Mesenchymal stem cell (in vitro differentiated cells and primary cell): ENCODE measurements around the gene SRRD.
A peak's percentile ranks its signal among the peaks of the same experiment; 100 is the strongest.

ENCODE experiments used
- DNase-seq: peaks from one replicate; pipeline ENCODE4 v3.0.0-alpha.2; 2013
- H2AFZ ChIP-seq: one replicate; pipeline ENCODE4 v1.6.1; 2013; ENCODE audit warnings: low read depth, mild to moderate bottlenecking, control low read depth, inconsistent platforms, low read length, moderate library complexity
- H2AK5ac ChIP-seq: 2 replicates; pipeline ENCODE4 v1.6.1; 2013; ENCODE audit warnings: low read length, moderate library complexity, mild to moderate bottlenecking, inconsistent platforms; ENCODE audit not compliant: severe bottlenecking
- H2BK120ac ChIP-seq: one replicate; pipeline ENCODE4 v1.6.1; 2013; ENCODE audit warnings: low read depth, mild to moderate bottlenecking, inconsistent platforms, low read length, moderate library complexity
- H2BK12ac ChIP-seq, 2 experiments: one replicate each; pipeline ENCODE4 v1.6.1; 2013; ENCODE audit warnings: inconsistent platforms in 2 of 2, low read length in 2 of 2, mild to moderate bottlenecking in 2 of 2, moderate library complexity in 2 of 2, control low read depth in 1 of 2
- H2BK15ac ChIP-seq: one replicate; pipeline ENCODE4 v1.6.1; 2013; ENCODE audit warnings: mild to moderate bottlenecking, low read depth, inconsistent platforms; ENCODE audit not compliant: poor library complexity, severe bottlenecking
- H2BK5ac ChIP-seq: 2 replicates; pipeline ENCODE4 v1.6.1; 2013; ENCODE audit warnings: low read depth, mild to moderate bottlenecking, low read length, control low read depth, inconsistent platforms; ENCODE audit not compliant: poor library complexity, severe bottlenecking
- H3K14ac ChIP-seq, 2 experiments: one replicate each; pipeline ENCODE4 v1.6.1; 2013; ENCODE audit warnings: inconsistent platforms in 2 of 2, low read length in 2 of 2, control low read depth in 1 of 2, mild to moderate bottlenecking in 1 of 2, moderate library complexity in 1 of 2
- H3K18ac ChIP-seq, 2 experiments: one replicate each; pipeline ENCODE4 v1.6.1; 2013; ENCODE audit warnings: inconsistent platforms in 2 of 2, low read length in 2 of 2, control low read depth in 1 of 2, low read depth in 1 of 2, mild to moderate bottlenecking in 1 of 2
- H3K23ac ChIP-seq, 2 experiments: one replicate each; pipeline ENCODE4 v1.6.1; 2013; ENCODE audit warnings: inconsistent platforms in 2 of 2, low read length in 2 of 2, mild to moderate bottlenecking in 2 of 2, moderate library complexity in 2 of 2, control low read depth in 1 of 2
- H3K27ac ChIP-seq: 2 replicates; pipeline ENCODE4 v1.5.1; 2013; ENCODE audit warnings: mild to moderate bottlenecking, moderate library complexity, low read length, control low read depth, inconsistent platforms; ENCODE audit not compliant: poor library complexity, severe bottlenecking
- H3K27me3 ChIP-seq, 2 experiments: 2 replicates each; pipeline versions ENCODE4 v1.6.1 to v1.7.0; 2013; ENCODE audit warnings: low read length in 2 of 2, mild to moderate bottlenecking in 2 of 2, moderate library complexity in 2 of 2, control low read depth in 1 of 2, inconsistent platforms in 1 of 2; ENCODE audit not compliant: control insufficient read depth in 1 of 2, insufficient read depth in 1 of 2
- H3K36me3 ChIP-seq, 2 experiments: 2 replicates each; pipeline versions ENCODE4 v1.6.1 to v1.7.0; 2013; ENCODE audit warnings: low read length in 2 of 2, control low read depth in 1 of 2, inconsistent platforms in 1 of 2, low read depth in 1 of 2, mild to moderate bottlenecking in 1 of 2; ENCODE audit not compliant: insufficient read depth in 2 of 2, control insufficient read depth in 1 of 2
- H3K4ac ChIP-seq, 2 experiments: one replicate each; pipeline ENCODE4 v1.6.1; 2013; ENCODE audit warnings: inconsistent platforms in 2 of 2, low read length in 2 of 2, mild to moderate bottlenecking in 2 of 2, moderate library complexity in 2 of 2, control low read depth in 1 of 2, low read depth in 1 of 2
- H3K4me1 ChIP-seq: 2 replicates; pipeline ENCODE4 v1.6.1; 2013; ENCODE audit warnings: low read depth, low read length, control low read depth; ENCODE audit not compliant: control insufficient read depth, insufficient read depth
- H3K4me2 ChIP-seq: 2 replicates; pipeline ENCODE4 v1.6.1; 2013; ENCODE audit warnings: low read length, mild to moderate bottlenecking, inconsistent platforms; ENCODE audit not compliant: poor library complexity, severe bottlenecking
- H3K4me3 ChIP-seq, 2 experiments: 2 replicates each; pipeline versions ENCODE4 v1.5.1 to v1.7.0; 2013; ENCODE audit warnings: low read length in 2 of 2, mild to moderate bottlenecking in 2 of 2, control low read depth in 1 of 2, low read depth in 1 of 2; ENCODE audit not compliant: insufficient read depth in 1 of 2
- H3K79me1 ChIP-seq: replicated peaks from 2 replicates; pipeline ENCODE4 v1.6.1; 2013; ENCODE audit warnings: mild to moderate bottlenecking, control low read depth, low read length, inconsistent platforms; ENCODE audit not compliant: poor library complexity, severe bottlenecking
- H3K9ac ChIP-seq: 2 replicates; pipeline ENCODE4 v1.7.0; 2013; ENCODE audit warnings: mild to moderate bottlenecking, low read length, moderate library complexity
- H3K9me3 ChIP-seq: 2 replicates; pipeline ENCODE4 v1.7.0; 2013; ENCODE audit warnings: mild to moderate bottlenecking, low read length; ENCODE audit not compliant: control insufficient read depth
- H4K8ac ChIP-seq: one replicate; pipeline ENCODE4 v1.6.1; 2013; ENCODE audit warnings: inconsistent platforms, mild to moderate bottlenecking, low read length, moderate library complexity
- H4K91ac ChIP-seq: one replicate; pipeline ENCODE4 v1.6.1; 2013; ENCODE audit warnings: mild to moderate bottlenecking, low read length, inconsistent platforms
- WGBS: methylation state at CpG from one replicate; pipeline ENCODE4 v1.1.7; 2013; ENCODE audit warnings: mixed read lengths; 5-methylcytosine and 5-hydroxymethylcytosine counted together

SRRD gene

DNA sequence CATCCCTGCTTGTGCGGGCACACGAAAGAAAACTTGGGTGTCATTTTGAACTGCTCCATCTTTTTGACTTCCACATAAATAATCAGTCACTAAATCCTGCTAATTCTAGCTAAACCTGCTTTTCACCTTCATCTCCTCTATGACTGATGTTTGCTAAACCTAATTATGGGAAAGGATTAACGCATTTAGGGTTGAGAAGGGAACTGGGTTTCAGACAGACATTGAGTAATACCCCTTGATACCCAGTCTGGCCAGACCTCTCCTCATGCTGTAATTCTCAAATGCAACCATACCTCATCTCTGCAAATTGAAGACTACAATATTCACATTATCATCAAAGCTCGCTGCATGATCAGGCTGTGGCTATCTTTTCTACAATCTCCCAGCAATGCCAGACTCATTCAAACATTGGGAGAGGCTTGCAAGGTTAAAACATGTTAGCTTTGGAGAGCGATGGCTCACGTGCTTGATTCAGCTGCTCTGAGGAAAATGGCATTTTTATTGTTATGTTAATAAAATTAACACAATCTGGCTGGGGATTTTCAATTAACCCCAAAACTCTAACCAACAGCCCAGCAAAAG, 2.5 kb upstream of the SRRD start:
- H3K14ac ChIP-seq: no peak overlapping the region
- H2BK120ac ChIP-seq: no peak overlapping the region
- H4K91ac ChIP-seq: no peak overlapping the region
- no peak overlapping the region for H3K23ac ChIP-seq
- H2BK12ac ChIP-seq: no peak overlapping the region
- H3K4me3 ChIP-seq: no peak overlapping the region
- H3K18ac ChIP-seq: no peak overlapping the region
- H2AK5ac ChIP-seq: no peak overlapping the region
- H4K8ac ChIP-seq: no peak overlapping the region
- H3K9me3 ChIP-seq: no peaks in the 10 kb centered on the region
- H2BK5ac ChIP-seq: no peak overlapping the region
- no peak for DNase-seq
- 78% methylated on average over 6 of the region's 6 CpGs for WGBS
- no peak overlapping the region for H3K4ac ChIP-seq
- no peak overlapping the region for H2BK15ac ChIP-seq
- H3K4me2 ChIP-seq: no peak overlapping the region
- peak overlapping the region; percentile 3 for H3K9ac ChIP-seq
- peaks cover 12% of the 10 kb centered on the region for H3K4me1 ChIP-seq
- no peak overlapping the region for H3K27ac ChIP-seq
- H2AFZ ChIP-seq: no peak overlapping the region
- peaks cover 21% of the 10 kb centered on the region for H3K79me1 ChIP-seq
- no peaks in the 10 kb centered on the region for H3K27me3 ChIP-seq
- H3K36me3 ChIP-seq: peaks cover 3 to 44% of the 10 kb centered on the region in 2 experiments

- Histone ChIP-seq H3K14ac (no peak overlapping the region), H3K4ac (no peak overlapping the region), H3K23ac (no peak overlapping the region), H2AK5ac (no peak overlapping the region), H2BK5ac (no peak overlapping the region), H2AFZ (no peak overlapping the region), H2BK15ac (no peak overlapping the region), H3K18ac (no peak overlapping the region), H3K79me1 (peaks cover 23% of the 10 kb centered on the region), H4K8ac (no peak overlapping the region), H3K27ac (no peak overlapping the region), H2BK12ac (no peak overlapping the region), H2BK120ac (no peak overlapping the region), H3K4me2 (no peak overlapping the region), H3K9ac (peak overlapping the region; percentile 98), H3K36me3 (peaks cover 3 to 39% of the 10 kb centered on the region in 2 experiments), H3K27me3 (no peaks in the 10 kb centered on the region), H4K91ac (no peak overlapping the region), H3K4me3 (no peak overlapping the region), H3K4me1 (peaks cover 11% of the 10 kb centered on the region), H3K9me3 (no peaks in the 10 kb centered on the region)
- no peak for DNase-seq
- WGBS: 97% methylated on average over 4 of the region's 4 CpGs
Observed at GRCh38 chr22:26481694-26482093, 2.0 kb upstream of the SRRD start.

DNA sequence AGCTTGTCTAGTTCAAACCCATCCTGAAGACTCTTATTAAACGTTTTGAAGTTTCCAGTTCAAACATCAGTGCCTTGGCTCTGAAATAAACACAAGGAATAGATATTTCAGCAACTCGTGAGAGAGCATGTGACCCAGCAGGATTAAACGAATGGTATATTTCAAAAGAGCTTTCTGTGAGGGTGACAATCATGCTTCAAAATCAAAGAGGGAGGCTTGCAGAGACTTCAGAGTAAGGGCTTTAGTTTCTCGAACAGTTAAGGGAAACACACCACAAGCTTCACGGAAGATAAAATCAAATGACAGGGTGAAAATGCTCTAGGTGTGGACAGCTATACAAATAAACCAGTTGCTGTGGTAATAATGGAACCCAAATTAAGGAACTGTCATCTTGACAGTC, 1.5 kb upstream of the SRRD start:
- peaks cover 11% of the 10 kb centered on the region for H3K4me1 ChIP-seq
- no peak overlapping the region for H2AK5ac ChIP-seq
- no peak for DNase-seq
- H3K9me3 ChIP-seq: no peaks in the 10 kb centered on the region
- no peak overlapping the region for H3K27ac ChIP-seq
- no peak overlapping the region for H2BK15ac ChIP-seq
- H2AFZ ChIP-seq: no peak overlapping the region
- H4K91ac ChIP-seq: no peak overlapping the region
- no peak overlapping the region for H3K4me2 ChIP-seq
- no peak overlapping the region for H4K8ac ChIP-seq
- H3K18ac ChIP-seq: no peak overlapping the region
- H3K4ac ChIP-seq: no peak overlapping the region
- no peak overlapping the region for H3K23ac ChIP-seq
- H3K27me3 ChIP-seq: no peaks in the 10 kb centered on the region
- peaks cover 23% of the 10 kb centered on the region for H3K79me1 ChIP-seq
- WGBS: 81% methylated on average over 5 of the region's 5 CpGs
- peak overlapping the region; percentile 98 for H3K9ac ChIP-seq
- no peak overlapping the region for H3K14ac ChIP-seq
- peaks cover 3 to 35% of the 10 kb centered on the region in 2 experiments for H3K36me3 ChIP-seq
- H2BK5ac ChIP-seq: no peak overlapping the region
- no peak overlapping the region for H2BK12ac ChIP-seq
- H2BK120ac ChIP-seq: no peak overlapping the region
- peak overlapping the region in 1 of 2 experiments; percentile 87 for H3K4me3 ChIP-seq

- peak overlapping the region; percentile 98 for H3K9ac ChIP-seq
- H3K27ac ChIP-seq: peak overlapping the region; percentile 71
- 13% methylated on average over 6 of the region's 7 CpGs for WGBS
- peak overlapping the region; percentile 83 for H4K91ac ChIP-seq
- H3K23ac ChIP-seq: peak overlapping the region in 1 of 2 experiments; percentile 29
- H3K4me2 ChIP-seq: peak overlapping the region; percentile 96
- H3K4me1 ChIP-seq: peaks cover 11% of the 10 kb centered on the region
- peaks cover 25% of the 10 kb centered on the region for H3K79me1 ChIP-seq
- H3K18ac ChIP-seq: peak overlapping the region; percentile 94 to 98
- peak overlapping the region; percentile 93 for H2BK15ac ChIP-seq
- H4K8ac ChIP-seq: peak overlapping the region; percentile 96
- peak overlapping the region; percentile 25 for H2AK5ac ChIP-seq
- H3K4me3 ChIP-seq: peak overlapping the region; percentile 86 to 87
- H2BK12ac ChIP-seq: no peak overlapping the region
- peak overlapping the region; percentile 90 for H2BK5ac ChIP-seq
- H3K4ac ChIP-seq: peak overlapping the region; percentile 98 to 99
- H2AFZ ChIP-seq: peak overlapping the region; percentile 72
- no peaks in the 10 kb centered on the region for H3K9me3 ChIP-seq
- H3K36me3 ChIP-seq: peaks cover 3 to 33% of the 10 kb centered on the region in 2 experiments
- H3K27me3 ChIP-seq: no peaks in the 10 kb centered on the region
- DNase-seq: no peak
- peak overlapping the region in 1 of 2 experiments; percentile 94 for H3K14ac ChIP-seq
- H2BK120ac ChIP-seq: no peak overlapping the region
Observed at GRCh38 chr22:26483043-26483438, 636 bp upstream of the SRRD start.
